ENCODE results near the gene MYLK4. TPM values are rescaled to one million over a fixed set of nuclear protein-coding genes. Genes with fewer than 3 reads are reported as not detected.

The MYLK4 gene
- total and polyA plus RNA-seq, 8 donors, result 0.12 to 1.3 (median 0.43) TPM; not detected in 3

- DNase-seq, result peak; percentile 55 to 83
- 21 to 28% (median 23%) methylated on average over 5 of the region's 5 CpGs for WGBS, 5 donors
- no peaks in the 10 kb centered on the region for H3K27me3 ChIP-seq
- H3K36me3 ChIP-seq, result no peaks in the 10 kb centered on the region
- H3K27ac ChIP-seq, result no peak overlapping the region
- no peak overlapping the region for H3K4me3 ChIP-seq
- intact Hi-C loops (cut with DNase I; ENCODE audit: low total_unique reads), result no loop called here
- no peaks in the 10 kb centered on the region for H3K9me3 ChIP-seq
- H3K4me1 ChIP-seq, result peaks cover 0 to 23% (median 10%) of the 10 kb centered on the region in 4 donors
- TF ChIP-seq CTCF (IDR thresholded peaks at IDR 0.05), result peak in 5 of 7 experiments; percentile 39 to 60 (median 58)
- TF ChIP-seq POLR2A (IDR thresholded peaks at IDR 0.05), result no peak
- no peak for TF ChIP-seq POLR2AphosphoS5 (IDR thresholded peaks at IDR 0.05)
Observed at GRCh38 chr6:2738373-2738979, 12.2 kb downstream of the MYLK4 start.

GRCh38 chr6:2737885-2738284, 12.8 kb downstream of the MYLK4 start:
- no peak overlapping the region for H3K27ac ChIP-seq
- H3K36me3 ChIP-seq, result no peaks in the 10 kb centered on the region
- no peaks in the 10 kb centered on the region for H3K27me3 ChIP-seq
- no peak overlapping the region for H3K4me3 ChIP-seq
- no peaks in the 10 kb centered on the region for H3K9me3 ChIP-seq
- TF ChIP-seq EP300 (IDR thresholded peaks at IDR 0.05), result no peak
- TF ChIP-seq CTCF (IDR thresholded peaks at IDR 0.05), result no peak
- TF ChIP-seq POLR2AphosphoS5 (IDR thresholded peaks at IDR 0.05), result no peak
- TF ChIP-seq POLR2A (IDR thresholded peaks at IDR 0.05), result no peak
- intact Hi-C loops (cut with DNase I; ENCODE audit: low total_unique reads), result no loop called here
- no peak for DNase-seq
- WGBS, 5 donors, result 19 to 60% (median 53%) methylated on average over 3 of the region's 3 CpGs
- H3K4me1 ChIP-seq, result peaks cover 0 to 27% (median 12%) of the 10 kb centered on the region in 4 donors

GRCh38 chr6:2734488-2735166, 16.1 kb downstream of the MYLK4 start:
- Histone ChIP-seq H3K36me3 (no peaks in the 10 kb centered on the region), H3K27me3 (no peaks in the 10 kb centered on the region), H3K4me1 (peaks cover 0 to 44% (median 15%) of the 10 kb centered on the region in 4 donors), H3K4me3 (no peak overlapping the region), H3K27ac (no peak overlapping the region), H3K9me3 (no peaks in the 10 kb centered on the region)
- DNase-seq, result no peak
- TF ChIP-seq POLR2A (IDR thresholded peaks at IDR 0.05), result no peak
- 66 to 75% (median 71%) methylated on average over 2 of the region's 2 CpGs for WGBS, 5 donors
- intact Hi-C loops (cut with DNase I; ENCODE audit: low total_unique reads), result no loop called here

- 68 to 78% (median 73%) methylated on average over 22 of the region's 22 CpGs for WGBS, 5 donors
- H3K36me3 ChIP-seq, result no peaks in the 10 kb centered on the region
- peak overlapping the region in 3 of 5 donors; percentile 20 to 40 (median 31) for H3K27ac ChIP-seq
- peaks cover 0 to 44% (median 15%) of the 10 kb centered on the region in 4 donors for H3K4me1 ChIP-seq
- intact Hi-C loops (cut with DNase I; ENCODE audit: low total_unique reads), result no loop called here
- H3K27me3 ChIP-seq, result no peaks in the 10 kb centered on the region
- TF ChIP-seq POLR2AphosphoS5 (IDR thresholded peaks at IDR 0.05) (no peak), POLR2A (IDR thresholded peaks at IDR 0.05) (no peak), EP300 (IDR thresholded peaks at IDR 0.05) (no peak), CTCF (IDR thresholded peaks at IDR 0.05) (no peak)
- peak in 1 of 2 donors; percentile 45 for DNase-seq
- H3K4me3 ChIP-seq, result no peak overlapping the region
- H3K9me3 ChIP-seq, result no peaks in the 10 kb centered on the region
Observed at GRCh38 chr6:2733736-2734480, 16.8 kb downstream of the MYLK4 start.
